Thoracic aorta (tissue), 2 donors: ENCODE data around the gene BDKRB2. TPM values are rescaled to one million over a fixed set of nuclear protein-coding genes. Genes with fewer than 3 reads are reported as not detected.
"Not testable (repeated sequence)": the region's sequence is repeated elsewhere in the genome, so short reads cannot be mapped to it uniquely, and the experiment has no call there.

Source experiments
- ATAC-seq: fragments of 150-250 bp; one replicate; pipeline ENCODE4 v1.8.0; 2017; ENCODE audit warnings: low read depth; ENCODE audit not compliant: insufficient number of reproducible peaks, low FRiP score
- DNase-seq: peaks from one replicate; pipeline ENCODE4 v3.0.0-alpha.2; 2020; ENCODE audit warnings: low spot score
- H3K27ac ChIP-seq, 2 donors: fragments of 200-600 bp; sonication (generic); 1 replicate in 1 of 2; 2 replicates in 1 of 2; pipeline ENCODE4 v1.5.1; 2016; ENCODE audit warnings: mild to moderate bottlenecking in 2 of 2, moderate library complexity in 2 of 2
- H3K27me3 ChIP-seq: fragments of 200-600 bp; sonication (generic); replicated peaks from 2 replicates; pipeline ENCODE4 v1.6.0; 2016; ENCODE audit warnings: mild to moderate bottlenecking; ENCODE audit not compliant: insufficient read depth
- H3K36me3 ChIP-seq: fragments of 200-600 bp; sonication (generic); one replicate; pipeline ENCODE4 v1.5.1; 2016
- H3K4me1 ChIP-seq, 2 donors: fragments of 200-600 bp; sonication (generic); 1 replicate in 1 of 2; 2 replicates in 1 of 2; pipeline versions ENCODE4 v1.5.1 to v1.6.0; 2016; ENCODE audit warnings: low read depth in 2 of 2, mild to moderate bottlenecking in 1 of 2; ENCODE audit not compliant: control insufficient read depth in 1 of 2
- H3K4me3 ChIP-seq: fragments of 200-600 bp; sonication (generic); 2 replicates; pipeline ENCODE4 v1.5.1; 2016; ENCODE audit warnings: mild to moderate bottlenecking
- H3K9me3 ChIP-seq: fragments of 200-600 bp; sonication (generic); 2 replicates; pipeline ENCODE4 v1.5.1; 2016
- total RNA-seq, 2 donors: library from RNA; depleted of rRNA; stranded (reverse); fragments of >200 nt; gene quantifications; one replicate each; pipeline versions ENCODE4 v1.1.0 to v1.2.3, GENCODE V29; 2016
- TF ChIP-seq, protein P1 (sequence below): fragments of 200-600 bp; sonication (generic); IDR thresholded peaks from one replicate; pipeline ENCODE4 v1.5.1; 2019; ENCODE audit warnings: antibody characterized with exemption

The BDKRB2 gene
- total RNA-seq, 2 donors from 2014 or later: 2.6 to 14.3 TPM

DNA sequence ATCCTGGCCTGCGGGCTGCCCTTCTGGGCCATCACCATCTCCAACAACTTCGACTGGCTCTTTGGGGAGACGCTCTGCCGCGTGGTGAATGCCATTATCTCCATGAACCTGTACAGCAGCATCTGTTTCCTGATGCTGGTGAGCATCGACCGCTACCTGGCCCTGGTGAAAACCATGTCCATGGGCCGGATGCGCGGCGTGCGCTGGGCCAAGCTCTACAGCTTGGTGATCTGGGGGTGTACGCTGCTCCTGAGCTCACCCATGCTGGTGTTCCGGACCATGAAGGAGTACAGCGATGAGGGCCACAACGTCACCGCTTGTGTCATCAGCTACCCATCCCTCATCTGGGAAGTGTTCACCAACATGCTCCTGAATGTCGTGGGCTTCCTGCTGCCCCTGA, 36.0 kb downstream of the BDKRB2 start:
- no peaks in the 10 kb centered on the region for H3K36me3 ChIP-seq
- no peak overlapping the region for H3K27ac ChIP-seq
- H3K27me3 ChIP-seq: no peaks in the 10 kb centered on the region
- no peaks in the 10 kb centered on the region for H3K4me1 ChIP-seq
- no peaks in the 10 kb centered on the region for H3K9me3 ChIP-seq
- no peak for DNase-seq
- TF ChIP-seq, protein P1, sequence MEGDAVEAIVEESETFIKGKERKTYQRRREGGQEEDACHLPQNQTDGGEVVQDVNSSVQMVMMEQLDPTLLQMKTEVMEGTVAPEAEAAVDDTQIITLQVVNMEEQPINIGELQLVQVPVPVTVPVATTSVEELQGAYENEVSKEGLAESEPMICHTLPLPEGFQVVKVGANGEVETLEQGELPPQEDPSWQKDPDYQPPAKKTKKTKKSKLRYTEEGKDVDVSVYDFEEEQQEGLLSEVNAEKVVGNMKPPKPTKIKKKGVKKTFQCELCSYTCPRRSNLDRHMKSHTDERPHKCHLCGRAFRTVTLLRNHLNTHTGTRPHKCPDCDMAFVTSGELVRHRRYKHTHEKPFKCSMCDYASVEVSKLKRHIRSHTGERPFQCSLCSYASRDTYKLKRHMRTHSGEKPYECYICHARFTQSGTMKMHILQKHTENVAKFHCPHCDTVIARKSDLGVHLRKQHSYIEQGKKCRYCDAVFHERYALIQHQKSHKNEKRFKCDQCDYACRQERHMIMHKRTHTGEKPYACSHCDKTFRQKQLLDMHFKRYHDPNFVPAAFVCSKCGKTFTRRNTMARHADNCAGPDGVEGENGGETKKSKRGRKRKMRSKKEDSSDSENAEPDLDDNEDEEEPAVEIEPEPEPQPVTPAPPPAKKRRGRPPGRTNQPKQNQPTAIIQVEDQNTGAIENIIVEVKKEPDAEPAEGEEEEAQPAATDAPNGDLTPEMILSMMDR: no peak
- no peak for ATAC-seq
- H3K4me3 ChIP-seq: no peak overlapping the region

DNA sequence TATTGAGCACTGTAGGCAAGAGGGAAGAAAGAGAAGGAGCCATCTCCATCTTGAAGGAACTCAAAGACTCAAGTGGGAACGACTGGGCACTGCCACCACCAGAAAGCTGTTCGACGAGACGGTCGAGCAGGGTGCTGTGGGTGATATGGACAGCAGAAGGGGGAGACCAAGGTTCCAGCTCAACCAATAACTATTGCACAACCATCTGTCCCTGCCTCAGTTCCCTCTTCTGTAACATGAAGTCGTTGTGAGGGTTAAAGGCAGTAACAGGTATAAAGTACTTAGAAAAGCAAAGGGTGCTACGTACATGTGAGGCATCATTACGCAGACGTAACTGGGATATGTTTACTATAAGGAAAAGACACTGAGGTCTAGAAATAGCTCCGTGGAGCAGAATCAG, 37.5 kb downstream of the BDKRB2 start:
- Histone ChIP-seq H3K27me3 (no peaks in the 10 kb centered on the region), H3K36me3 (no peaks in the 10 kb centered on the region), H3K4me1 (no peaks in the 10 kb centered on the region), H3K27ac (no peak overlapping the region), H3K4me3 (no peak overlapping the region), H3K9me3 (no peaks in the 10 kb centered on the region)
- ATAC-seq (no peak), DNase-seq (no peak)
- TF ChIP-seq, protein P1: no peak

DNA sequence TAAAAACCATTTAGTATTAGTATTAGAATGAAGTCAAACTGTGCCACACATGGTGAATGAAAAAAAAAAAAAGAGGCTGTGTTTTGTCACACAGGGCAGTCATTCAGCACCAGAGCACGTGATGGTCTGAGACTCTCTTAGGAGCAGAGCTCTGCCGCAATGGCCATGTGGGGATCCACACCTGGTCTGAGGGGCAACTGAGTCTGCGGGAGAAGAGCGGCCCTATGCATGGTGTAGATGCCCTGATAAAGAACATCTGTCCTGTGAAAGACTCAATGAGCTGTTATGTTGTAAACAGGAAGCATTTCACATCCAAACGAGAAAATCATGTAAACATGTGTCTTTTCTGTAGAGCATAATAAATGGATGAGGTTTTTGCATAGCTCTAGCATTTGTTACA, 39.1 kb downstream of the BDKRB2 start:
- Histone ChIP-seq H3K4me3 (no peak overlapping the region), H3K4me1 (no peaks in the 10 kb centered on the region), H3K27ac (no peak overlapping the region), H3K36me3 (no peaks in the 10 kb centered on the region), H3K27me3 (no peaks in the 10 kb centered on the region), H3K9me3 (no peaks in the 10 kb centered on the region)
- TF ChIP-seq, protein P1: no peak
- ATAC-seq (no peak), DNase-seq (no peak)

DNA sequence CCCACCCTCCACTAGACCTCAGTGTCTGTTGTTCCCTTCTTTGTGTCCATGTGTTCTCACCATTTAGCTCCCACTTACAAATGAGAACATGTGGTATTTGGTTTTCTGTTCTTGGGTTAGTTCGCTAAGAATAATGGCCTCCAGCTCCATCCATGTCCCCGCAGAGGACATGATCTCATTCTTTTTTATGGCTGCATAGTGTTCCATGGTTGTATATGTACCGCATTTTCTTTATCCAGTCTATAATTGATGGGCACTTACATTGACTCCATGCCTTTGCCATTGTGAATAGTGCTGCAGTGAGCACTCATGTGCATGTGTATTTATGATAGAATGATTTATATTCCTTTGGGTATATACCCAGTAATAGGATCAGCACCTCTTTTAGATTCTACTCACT, 40.4 kb downstream of the BDKRB2 start:
- not testable (repeated sequence) for DNase-seq, H3K4me1 ChIP-seq, H3K4me3 ChIP-seq, H3K36me3 ChIP-seq, ATAC-seq, H3K9me3 ChIP-seq, H3K27ac ChIP-seq, H3K27me3 ChIP-seq

DNA sequence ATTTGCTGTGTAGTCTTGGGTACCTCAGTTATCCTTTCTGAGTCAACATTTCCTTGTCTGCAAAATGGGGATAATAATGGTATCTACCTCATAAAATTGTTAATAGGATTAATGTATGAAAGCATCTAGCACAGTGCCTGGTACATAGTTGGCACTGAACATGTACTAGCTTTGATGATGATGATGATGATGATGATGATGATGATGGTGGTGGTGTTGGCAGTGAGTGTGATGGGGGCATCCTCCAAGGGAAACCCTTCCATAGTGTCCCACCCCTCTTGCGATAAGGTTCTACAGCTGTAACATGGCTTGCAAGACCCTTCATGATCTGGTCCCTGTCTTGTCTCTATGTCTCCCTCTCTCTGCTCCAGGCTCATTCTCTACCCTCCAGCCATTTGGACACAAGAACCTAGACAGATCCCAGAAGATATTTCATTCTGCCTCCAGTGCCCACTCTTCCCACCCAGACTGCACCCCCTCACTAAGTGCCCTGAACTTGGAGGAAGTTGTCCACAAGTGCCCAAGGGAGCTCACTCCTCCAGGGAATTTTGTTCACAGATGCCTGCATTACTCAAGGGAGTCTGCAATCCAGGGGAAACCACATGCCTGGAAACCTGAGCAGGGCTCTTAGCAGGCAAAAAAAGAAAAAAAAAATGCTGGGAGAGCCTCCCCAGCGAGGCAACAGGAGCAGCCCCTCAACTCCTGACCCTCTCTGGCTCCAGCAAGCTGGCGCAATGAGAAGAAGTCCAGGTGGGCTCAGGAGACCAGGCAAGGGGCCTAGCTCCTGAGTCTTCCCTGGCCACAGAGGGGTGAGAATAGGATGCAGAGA, 41.3 kb downstream of the BDKRB2 start:
- TF ChIP-seq, protein P1: no peak
- DNase-seq: no peak
- Histone ChIP-seq H3K4me1 (no peaks in the 10 kb centered on the region), H3K4me3 (no peak overlapping the region), H3K36me3 (no peaks in the 10 kb centered on the region), H3K9me3 (no peaks in the 10 kb centered on the region), H3K27me3 (no peaks in the 10 kb centered on the region), H3K27ac (no peak overlapping the region)
- no peak for ATAC-seq

DNA sequence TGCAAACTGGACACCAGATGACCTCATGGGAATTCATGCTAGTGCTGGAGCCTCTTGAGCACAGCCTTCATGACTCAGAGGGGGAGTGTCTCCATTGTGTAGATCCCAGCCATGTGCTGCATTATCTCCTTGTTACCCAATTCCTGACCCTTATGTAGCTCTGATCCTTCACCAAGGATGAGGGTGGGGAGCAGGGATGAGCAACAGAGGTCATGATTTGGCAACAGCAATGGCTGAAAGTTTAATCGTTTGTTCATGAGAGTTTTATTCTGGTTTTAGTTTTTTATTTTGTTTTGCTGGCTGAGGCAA, 41.9 kb downstream of the BDKRB2 start:
- no peaks in the 10 kb centered on the region for H3K4me1 ChIP-seq
- no peaks in the 10 kb centered on the region for H3K9me3 ChIP-seq
- H3K4me3 ChIP-seq: no peak overlapping the region
- H3K36me3 ChIP-seq: no peaks in the 10 kb centered on the region
- no peak for DNase-seq
- no peaks in the 10 kb centered on the region for H3K27me3 ChIP-seq
- TF ChIP-seq, protein P1: no peak
- H3K27ac ChIP-seq: no peak overlapping the region
- no peak for ATAC-seq
